ACC112 (cell line): Measurements from ENCODE around the gene SNAI3.

Source experiments
- H2AFZ ChIP-seq: fragments of 200-600 bp; sonication (generic); one replicate; pipeline ENCODE4 v1.6.0; 2017; ENCODE audit warnings: antibody characterized with exemption, low read length; ENCODE audit not compliant: unreplicated experiment
- H3K27ac ChIP-seq: fragments of 200-600 bp; sonication (generic); 2 replicates; pipeline ENCODE4 v1.5.1; 2014; ENCODE audit warnings: low read depth, mild to moderate bottlenecking, antibody characterized with exemption, low read length, moderate library complexity
- H3K27me3 ChIP-seq: fragments of 200-600 bp; sonication (generic); 2 replicates; pipeline ENCODE4 v1.6.1; 2014; ENCODE audit warnings: mild to moderate bottlenecking, antibody characterized with exemption, low read length, moderate library complexity, mixed read lengths; ENCODE audit not compliant: insufficient read depth
- H3K36me3 ChIP-seq: fragments of 200-600 bp; sonication (generic); 2 replicates; pipeline ENCODE4 v1.6.1; 2016; ENCODE audit warnings: mild to moderate bottlenecking, antibody characterized with exemption, low read length, moderate library complexity, mixed read lengths; ENCODE audit not compliant: insufficient read depth
- H3K4me1 ChIP-seq: fragments of 200-600 bp; sonication (generic); one replicate; pipeline ENCODE4 v1.6.1; 2016; ENCODE audit warnings: low read length, mixed read lengths; ENCODE audit not compliant: insufficient read depth, unreplicated experiment, control insufficient read depth
- H3K4me3 ChIP-seq: fragments of 200-600 bp; sonication (generic); 2 replicates; pipeline ENCODE4 v1.5.1; 2014; ENCODE audit warnings: mild to moderate bottlenecking, low read depth, low read length
- H3K79me2 ChIP-seq: fragments of 200-600 bp; sonication (generic); one replicate; pipeline ENCODE4 v1.6.0; 2016; ENCODE audit warnings: low read length; ENCODE audit not compliant: control insufficient read depth, unreplicated experiment, insufficient read depth

SNAI3 gene

GRCh38 chr16:88690341-88691128 lies 4.2 kb upstream of the SNAI3 start:
- Histone ChIP-seq H3K36me3 (no peaks in the 10 kb centered on the region), H3K4me1 (peaks cover 6% of the 10 kb centered on the region), H3K27me3 (peaks cover 17% of the 10 kb centered on the region; the same call in 1 of the 2 replicates)

GRCh38 chr16:88688013-88688778 lies 1.9 kb upstream of the SNAI3 start:
- H3K4me3 ChIP-seq, result no peak overlapping the region
- H3K27ac ChIP-seq, result no peak overlapping the region
- H3K4me1 ChIP-seq, result peaks cover 15% of the 10 kb centered on the region

More at GRCh38 chr16:88690341-88691128, 4.2 kb upstream of the SNAI3 start:
- H3K27ac ChIP-seq, result no peak overlapping the region
- H2AFZ ChIP-seq, result no peak overlapping the region
- H3K79me2 ChIP-seq, result no peaks in the 10 kb centered on the region
- H3K4me3 ChIP-seq, result no peak overlapping the region

GRCh38 chr16:88687676-88688012 lies 1.3 kb upstream of the SNAI3 start:
- no peaks in the 10 kb centered on the region for H3K79me2 ChIP-seq
- peaks cover 21% of the 10 kb centered on the region; the same call in 1 of the 2 replicates for H3K27me3 ChIP-seq
- no peak overlapping the region for H3K4me3 ChIP-seq
- H3K27ac ChIP-seq, result no peak overlapping the region
- no peak overlapping the region for H2AFZ ChIP-seq
- H3K4me1 ChIP-seq, result peaks cover 15% of the 10 kb centered on the region
- H3K36me3 ChIP-seq, result no peaks in the 10 kb centered on the region

More at GRCh38 chr16:88688013-88688778, 1.9 kb upstream of the SNAI3 start:
- Histone ChIP-seq H2AFZ (no peak overlapping the region), H3K79me2 (no peaks in the 10 kb centered on the region), H3K36me3 (no peaks in the 10 kb centered on the region), H3K27me3 (peaks cover 21% of the 10 kb centered on the region; the same call in 1 of the 2 replicates)

GRCh38 chr16:88687254-88687576 lies 908 bp upstream of the SNAI3 start:
- no peak overlapping the region for H3K27ac ChIP-seq
- H3K4me1 ChIP-seq, result peaks cover 15% of the 10 kb centered on the region
- H3K79me2 ChIP-seq, result no peaks in the 10 kb centered on the region
- H3K4me3 ChIP-seq, result no peak overlapping the region
- H3K27me3 ChIP-seq, result peaks cover 21% of the 10 kb centered on the region; the same call in 1 of the 2 replicates
- H2AFZ ChIP-seq, result no peak overlapping the region
- H3K36me3 ChIP-seq, result no peaks in the 10 kb centered on the region

- no peak overlapping the region for H3K27ac ChIP-seq
- no peaks in the 10 kb centered on the region for H3K79me2 ChIP-seq
- peaks cover 21% of the 10 kb centered on the region; the same call in 1 of the 2 replicates for H3K27me3 ChIP-seq
- H3K4me1 ChIP-seq, result peaks cover 19% of the 10 kb centered on the region
- H3K4me3 ChIP-seq, result peak overlapping the region; percentile 70
- H3K36me3 ChIP-seq, result no peaks in the 10 kb centered on the region
- H2AFZ ChIP-seq, result peak overlapping the region; percentile 37
Measured at GRCh38 chr16:88686062-88686438, 257 bp downstream of the SNAI3 start.

GRCh38 chr16:88685156-88686061 lies 898 bp downstream of the SNAI3 start:
- Histone ChIP-seq H3K27me3 (peaks cover 21% of the 10 kb centered on the region; the same call in 1 of the 2 replicates), H3K4me1 (peaks cover 19% of the 10 kb centered on the region), H3K4me3 (peak overlapping the region; percentile 70), H3K79me2 (no peaks in the 10 kb centered on the region), H2AFZ (no peak overlapping the region), H3K27ac (no peak overlapping the region), H3K36me3 (no peaks in the 10 kb centered on the region)

- no peak overlapping the region for H2AFZ ChIP-seq
- H3K4me3 ChIP-seq, result no peak overlapping the region
- H3K27me3 ChIP-seq, result peaks cover 21% of the 10 kb centered on the region; the same call in 1 of the 2 replicates
- no peaks in the 10 kb centered on the region for H3K79me2 ChIP-seq
- H3K27ac ChIP-seq, result no peak overlapping the region
- H3K4me1 ChIP-seq, result peaks cover 19% of the 10 kb centered on the region
- no peaks in the 10 kb centered on the region for H3K36me3 ChIP-seq
Measured at GRCh38 chr16:88684569-88685155, 1.6 kb downstream of the SNAI3 start.

- H3K79me2 ChIP-seq, result no peaks in the 10 kb centered on the region
- H3K36me3 ChIP-seq, result no peaks in the 10 kb centered on the region
- H3K27me3 ChIP-seq, result peaks cover 14% of the 10 kb centered on the region; the same call in 1 of the 2 replicates
- no peak overlapping the region for H3K4me3 ChIP-seq
- H3K4me1 ChIP-seq, result peaks cover 19% of the 10 kb centered on the region
- no peak overlapping the region for H3K27ac ChIP-seq
- no peak overlapping the region for H2AFZ ChIP-seq
Measured at GRCh38 chr16:88681709-88682451, 4.4 kb downstream of the SNAI3 start.

- Histone ChIP-seq H3K36me3 (no peaks in the 10 kb centered on the region), H3K27ac (no peak overlapping the region), H3K79me2 (no peaks in the 10 kb centered on the region), H3K4me3 (no peak overlapping the region), H3K4me1 (peaks cover 19% of the 10 kb centered on the region), H3K27me3 (peaks cover 11% of the 10 kb centered on the region; the same call in 1 of the 2 replicates), H2AFZ (no peak overlapping the region)
Measured at GRCh38 chr16:88681084-88681680, 5.1 kb downstream of the SNAI3 start.
